HG02938 (cell line): Measurements from ENCODE around the gene PCDH12.

ENCODE experiments used
- ATAC-seq: cut with Tn5 transposase; IDR thresholded peaks from one replicate; pipeline ENCODE4 v1.9.1; 2021; ENCODE audit warnings: mild to moderate bottlenecking, moderate library complexity; ENCODE audit not compliant: unreplicated experiment

Gene PCDH12

GRCh38 chr5:141910271-141910673, 47.7 kb downstream of the PCDH12 start:
- no peak for ATAC-seq

GRCh38 chr5:141909212-141909611, 48.8 kb downstream of the PCDH12 start:
- no peak for ATAC-seq

GRCh38 chr5:141908796-141909195, 49.2 kb downstream of the PCDH12 start:
- no peak for ATAC-seq

GRCh38 chr5:141906972-141907371, 51.0 kb downstream of the PCDH12 start:
- ATAC-seq, result no peak

GRCh38 chr5:141906517-141906916, 51.5 kb downstream of the PCDH12 start:
- no peak for ATAC-seq

GRCh38 chr5:141904551-141904950, 53.5 kb downstream of the PCDH12 start:
- ATAC-seq, result no peak

GRCh38 chr5:141903261-141903660, 54.7 kb downstream of the PCDH12 start:
- ATAC-seq, result no peak

- ATAC-seq, result no peak
Observed at GRCh38 chr5:141902015-141902814, 55.8 kb downstream of the PCDH12 start.

GRCh38 chr5:141898448-141899049, 59.5 kb downstream of the PCDH12 start:
- no peak for ATAC-seq

GRCh38 chr5:141897425-141897824, 60.6 kb downstream of the PCDH12 start:
- ATAC-seq, result no peak
